ENCODE results near the gene MARCHF10.
"Not testable (repeated sequence)": the region's sequence is repeated elsewhere in the genome, so short reads cannot be mapped to it uniquely, and the experiment has no call there.

MARCHF10 gene, protein sequence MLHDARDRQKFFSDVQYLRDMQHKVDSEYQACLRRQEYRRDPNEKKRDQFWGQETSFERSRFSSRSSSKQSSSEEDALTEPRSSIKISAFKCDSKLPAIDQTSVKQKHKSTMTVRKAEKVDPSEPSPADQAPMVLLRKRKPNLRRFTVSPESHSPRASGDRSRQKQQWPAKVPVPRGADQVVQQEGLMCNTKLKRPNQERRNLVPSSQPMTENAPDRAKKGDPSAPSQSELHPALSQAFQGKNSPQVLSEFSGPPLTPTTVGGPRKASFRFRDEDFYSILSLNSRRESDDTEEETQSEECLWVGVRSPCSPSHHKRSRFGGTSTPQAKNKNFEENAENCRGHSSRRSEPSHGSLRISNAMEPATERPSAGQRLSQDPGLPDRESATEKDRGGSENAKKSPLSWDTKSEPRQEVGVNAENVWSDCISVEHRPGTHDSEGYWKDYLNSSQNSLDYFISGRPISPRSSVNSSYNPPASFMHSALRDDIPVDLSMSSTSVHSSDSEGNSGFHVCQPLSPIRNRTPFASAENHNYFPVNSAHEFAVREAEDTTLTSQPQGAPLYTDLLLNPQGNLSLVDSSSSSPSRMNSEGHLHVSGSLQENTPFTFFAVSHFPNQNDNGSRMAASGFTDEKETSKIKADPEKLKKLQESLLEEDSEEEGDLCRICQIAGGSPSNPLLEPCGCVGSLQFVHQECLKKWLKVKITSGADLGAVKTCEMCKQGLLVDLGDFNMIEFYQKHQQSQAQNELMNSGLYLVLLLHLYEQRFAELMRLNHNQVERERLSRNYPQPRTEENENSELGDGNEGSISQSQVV

GRCh38 chr17:62807812-62808575 is at the start of gene MARCHF10:
Gene MARCHF10 (minus strand): TSS chr17:62808314. CDS start chr17:62801735, 6,579 bp downstream.
- no peak within 1 kb of the TSS for H3K4me3 ChIP-seq (ENCODE audit: low read length)
- TF ChIP-seq ZNF274 (IDR thresholded peaks at IDR 0.05; ENCODE audit: low read depth, low read length) = no peak

DNA sequence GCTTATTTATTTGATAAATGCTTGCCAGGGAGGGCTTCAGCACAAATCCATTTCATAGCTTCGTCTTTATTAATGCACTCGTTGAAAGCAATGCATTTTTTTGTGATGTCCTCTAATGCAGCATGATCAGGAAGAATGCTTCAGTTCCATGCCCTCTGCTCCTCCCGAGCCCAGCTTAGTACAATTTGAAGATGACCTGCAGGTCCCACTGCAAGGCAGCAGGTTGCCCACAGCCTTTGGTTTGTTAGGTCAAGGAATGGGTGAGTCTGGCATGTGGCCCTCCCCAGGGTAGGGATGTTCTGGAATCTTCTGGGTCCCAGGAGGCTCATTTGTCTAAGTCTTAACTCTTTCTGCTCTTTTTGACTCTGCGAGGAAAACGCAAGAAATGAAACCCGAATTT is 49.4 kb upstream of the MARCHF10 start:
- no peak overlapping the region for H3K4me3 ChIP-seq (ENCODE audit: low read length)
- no peak for TF ChIP-seq ZNF274 (IDR thresholded peaks at IDR 0.05; ENCODE audit: low read depth, low read length)

DNA sequence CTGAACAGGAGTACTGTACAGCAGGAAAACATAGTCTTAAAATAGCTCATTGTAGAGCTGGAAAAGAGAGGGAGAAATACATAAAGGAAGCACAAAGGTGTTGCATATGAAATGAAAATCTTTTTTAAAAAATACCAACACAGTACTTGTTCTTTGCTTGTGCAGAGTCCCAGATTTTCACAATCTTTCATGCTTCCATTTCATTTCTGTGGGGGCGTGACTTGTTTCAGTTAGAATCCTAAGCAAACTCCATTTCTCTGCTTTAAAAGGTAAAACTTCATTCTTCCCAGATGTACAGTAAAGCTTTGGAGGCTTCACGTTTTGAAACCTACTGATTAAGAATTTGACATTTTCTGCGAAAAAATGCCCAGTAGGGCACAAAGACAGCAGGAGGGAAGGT is 48.5 kb upstream of the MARCHF10 start:
- no peak overlapping the region for H3K4me3 ChIP-seq (ENCODE audit: low read length)
- TF ChIP-seq ZNF274 (IDR thresholded peaks at IDR 0.05; ENCODE audit: low read depth, low read length) = no peak

DNA sequence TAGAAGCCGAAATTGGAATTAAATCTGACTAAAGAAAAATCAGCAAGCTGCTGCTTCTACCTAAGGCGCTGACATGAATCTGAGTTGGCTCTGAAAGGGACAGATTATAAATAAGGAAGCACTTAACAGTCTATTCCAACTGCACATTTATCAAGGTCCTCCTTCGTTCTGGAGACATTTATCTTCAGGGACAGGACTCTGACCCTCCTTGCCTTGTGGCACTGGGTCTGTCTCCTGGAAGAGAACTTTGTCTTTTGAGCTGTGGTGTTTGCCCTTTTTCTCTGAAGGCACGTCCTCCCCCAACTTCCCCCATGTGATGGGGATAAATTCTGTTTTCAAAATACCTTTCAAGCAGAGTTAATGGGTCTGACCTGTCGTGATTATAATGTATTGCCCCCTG is 47.0 kb upstream of the MARCHF10 start:
- no peak for TF ChIP-seq ZNF274 (IDR thresholded peaks at IDR 0.05; ENCODE audit: low read depth, low read length)
- H3K4me3 ChIP-seq (ENCODE audit: low read length) = no peak overlapping the region

DNA sequence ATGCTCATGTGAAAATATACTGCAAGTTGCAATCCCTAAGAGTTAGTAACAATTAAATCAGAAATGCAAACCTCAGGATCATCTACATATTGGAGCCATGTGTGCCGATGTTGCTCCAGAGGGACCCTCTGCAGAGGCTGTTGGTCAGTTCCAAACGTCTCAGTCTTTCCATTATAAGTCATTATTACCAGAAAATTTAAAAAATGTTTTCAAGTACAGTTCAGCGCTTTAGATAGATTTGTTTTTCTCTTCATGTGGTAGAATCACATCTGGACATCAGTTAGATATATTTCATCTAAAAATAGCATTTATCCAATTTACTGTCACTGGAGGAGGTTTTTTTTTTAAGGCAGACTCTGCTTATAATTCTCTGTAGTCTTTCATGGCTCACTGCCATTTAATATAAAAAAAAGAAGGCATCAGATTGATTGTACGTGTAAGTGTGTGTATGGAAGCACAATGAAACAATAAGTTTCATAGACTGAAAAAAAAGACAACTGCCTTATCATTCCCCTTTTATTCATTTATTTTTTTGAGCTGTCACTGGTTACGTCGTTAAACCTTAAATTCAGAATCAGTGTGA is 46.1 kb upstream of the MARCHF10 start:
- no peak for TF ChIP-seq ZNF274 (IDR thresholded peaks at IDR 0.05; ENCODE audit: low read depth, low read length)
- no peak overlapping the region for H3K4me3 ChIP-seq (ENCODE audit: low read length)

- no peak for TF ChIP-seq ZNF274 (IDR thresholded peaks at IDR 0.05; ENCODE audit: low read depth, low read length)
Observed at GRCh38 chr17:62852195-62852594, 44.1 kb upstream of the MARCHF10 start.

GRCh38 chr17:62849591-62850415 is 41.7 kb upstream of the MARCHF10 start:
- not testable (repeated sequence) for H3K4me3 ChIP-seq (ENCODE audit: low read length)

More at GRCh38 chr17:62852195-62852594, 44.1 kb upstream of the MARCHF10 start:
- no peak overlapping the region for H3K4me3 ChIP-seq (ENCODE audit: low read length)

DNA sequence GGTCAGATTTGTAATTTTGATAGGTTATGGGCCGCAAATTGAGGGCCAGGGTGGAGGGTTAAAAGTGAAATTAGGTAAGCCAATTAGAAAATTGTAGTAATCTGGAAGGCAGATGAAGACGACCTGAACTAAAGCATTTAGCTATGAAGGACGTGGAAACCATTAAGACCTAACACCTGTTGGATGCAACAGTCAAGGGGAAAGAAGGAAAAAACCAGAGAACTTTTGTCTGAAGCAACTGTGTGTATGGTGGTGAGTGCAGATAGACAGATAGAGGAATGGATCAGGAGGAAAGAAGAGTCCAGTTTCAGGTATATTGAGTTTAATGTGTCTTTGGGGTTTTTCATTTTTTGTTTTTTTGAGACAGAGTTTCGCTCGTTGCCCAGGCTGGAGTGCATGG is 40.2 kb upstream of the MARCHF10 start:
- H3K4me3 ChIP-seq (ENCODE audit: low read length) = no peak overlapping the region
- TF ChIP-seq ZNF274 (IDR thresholded peaks at IDR 0.05; ENCODE audit: low read depth, low read length) = no peak

- TF ChIP-seq ZNF274 (IDR thresholded peaks at IDR 0.05; ENCODE audit: low read depth, low read length) = no peak
- H3K4me3 ChIP-seq (ENCODE audit: low read length) = no peak overlapping the region
Observed at GRCh38 chr17:62847426-62847825, 39.3 kb upstream of the MARCHF10 start.

GRCh38 chr17:62840871-62841270 is 32.8 kb upstream of the MARCHF10 start:
- TF ChIP-seq ZNF274 (IDR thresholded peaks at IDR 0.05; ENCODE audit: low read depth, low read length) = no peak
- no peak overlapping the region for H3K4me3 ChIP-seq (ENCODE audit: low read length)

GRCh38 chr17:62833816-62834215 is 25.7 kb upstream of the MARCHF10 start:
- not testable (repeated sequence) for H3K4me3 ChIP-seq (ENCODE audit: low read length)

DNA sequence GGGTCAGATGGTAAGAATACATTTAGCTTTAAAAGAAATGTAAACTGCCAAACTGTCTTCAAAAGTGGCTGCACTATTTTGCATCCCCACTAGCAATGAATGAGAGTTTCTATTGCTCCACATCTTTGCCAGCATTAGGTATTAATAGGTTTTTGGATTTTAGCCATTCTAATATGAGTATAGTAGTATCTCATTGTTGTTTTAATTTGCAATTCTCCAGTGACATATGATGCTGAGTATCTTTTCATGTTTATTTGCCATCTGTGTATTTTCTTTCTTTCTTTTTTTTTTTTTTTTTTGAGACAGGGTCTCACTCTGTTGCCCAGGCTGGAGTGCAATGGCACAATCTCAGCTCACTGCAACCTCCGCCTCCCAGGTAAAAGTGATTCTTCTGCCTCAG is 24.3 kb upstream of the MARCHF10 start:
- TF ChIP-seq ZNF274 (IDR thresholded peaks at IDR 0.05; ENCODE audit: low read depth, low read length) = no peak
- H3K4me3 ChIP-seq (ENCODE audit: low read length) = no peak overlapping the region

GRCh38 chr17:62831066-62831465 is 23.0 kb upstream of the MARCHF10 start:
- H3K4me3 ChIP-seq (ENCODE audit: low read length) = not testable (repeated sequence)

All from GM08714 (cell line).